ENCODE measurements around the gene OSBPL2.

DNA sequence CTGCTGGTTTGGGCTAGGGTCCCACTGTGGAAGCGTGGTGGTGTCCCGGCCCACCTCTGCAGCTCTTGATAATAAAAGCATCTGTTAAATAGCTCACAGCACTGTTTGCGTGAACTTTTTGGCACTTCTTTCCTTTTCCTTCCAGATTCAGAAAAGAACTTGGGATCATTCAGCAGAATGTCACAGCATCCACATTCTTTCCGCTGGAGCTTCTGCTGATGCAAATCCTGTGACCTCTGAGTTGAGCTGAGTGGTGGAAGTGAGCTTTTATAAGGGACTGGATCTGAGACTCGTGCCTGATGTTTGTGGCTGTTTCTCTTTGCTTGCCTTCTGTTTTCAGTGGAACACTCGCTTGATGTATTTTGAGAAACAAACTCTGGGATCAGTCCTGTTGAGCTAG lies 3.9 kb downstream of the OSBPL2 start:
- TF ChIP-seq POLR2AphosphoS5 (IDR thresholded peaks at IDR 0.05; ENCODE audit: low read depth, low read length) (no peak), POLR2A (IDR thresholded peaks at IDR 0.05; ENCODE audit: low read depth, low read length) (no peak), TAF1 (IDR thresholded peaks at IDR 0.05; ENCODE audit: low read depth, low read length) (no peak), POU2F2 (IDR thresholded peaks at IDR 0.05; ENCODE audit: low read depth, low read length) (no peak), SPI1 (IDR thresholded peaks at IDR 0.05; ENCODE audit: low read depth, low read length) (no peak)

Measured in GM12891 (cell line).